Epithelial cell of proximal tubule (primary cell): ENCODE data around the gene E2F1. TPM values are rescaled to one million over a fixed set of nuclear protein-coding genes. Genes with fewer than 3 reads are reported as not detected.
"Not testable (repeated sequence)": the region's sequence is repeated elsewhere in the genome, so short reads cannot be mapped to it uniquely, and the experiment has no call there.

Experiments used
- DNase-seq: peaks from one replicate; pipeline ENCODE4 v3.0.0-alpha.2; 2011; ENCODE audit warnings: low read depth
- H3K4me3 ChIP-seq: 2 replicates; pipeline ENCODE4 v1.5.1; 2011; ENCODE audit warnings: low read depth, mild to moderate bottlenecking, low read length
- total RNA-seq: library from RNA; depleted of rRNA; stranded (reverse); fragments of >200 nt; gene quantifications from 2 replicates; pipeline ENCODE4 v1.2.3, GENCODE V29; 2015
- TF ChIP-seq, protein P1 (sequence below): conservative IDR thresholded peaks from 2 replicates; pipeline ENCODE4 v1.5.1; 2012; ENCODE audit warnings: low read depth, mild to moderate bottlenecking, low read length

The E2F1 gene
- total RNA-seq, 1 donor from 2014 or later = 17.1 TPM

DNA sequence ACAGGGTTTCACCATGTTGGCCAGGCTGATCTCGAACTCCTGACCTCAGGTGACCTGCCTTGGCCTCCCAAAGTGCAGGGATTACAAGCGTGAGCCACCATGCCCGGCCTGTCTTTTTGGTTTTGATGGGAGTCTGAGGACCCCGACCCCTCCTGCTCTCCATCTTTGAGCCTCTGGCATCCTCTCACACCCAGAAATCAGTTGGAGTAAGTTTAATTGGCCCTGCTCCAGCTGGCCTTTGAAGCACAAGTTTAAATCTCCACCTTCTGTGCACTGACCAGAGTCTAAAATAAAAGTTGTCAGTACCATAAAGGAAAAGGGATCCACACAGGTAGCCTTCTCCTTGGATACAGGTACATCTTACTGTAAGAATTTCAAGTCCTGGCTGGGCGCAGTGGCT is 40.0 kb downstream of the E2F1 start:
- no peak for DNase-seq
- TF ChIP-seq, protein P1, sequence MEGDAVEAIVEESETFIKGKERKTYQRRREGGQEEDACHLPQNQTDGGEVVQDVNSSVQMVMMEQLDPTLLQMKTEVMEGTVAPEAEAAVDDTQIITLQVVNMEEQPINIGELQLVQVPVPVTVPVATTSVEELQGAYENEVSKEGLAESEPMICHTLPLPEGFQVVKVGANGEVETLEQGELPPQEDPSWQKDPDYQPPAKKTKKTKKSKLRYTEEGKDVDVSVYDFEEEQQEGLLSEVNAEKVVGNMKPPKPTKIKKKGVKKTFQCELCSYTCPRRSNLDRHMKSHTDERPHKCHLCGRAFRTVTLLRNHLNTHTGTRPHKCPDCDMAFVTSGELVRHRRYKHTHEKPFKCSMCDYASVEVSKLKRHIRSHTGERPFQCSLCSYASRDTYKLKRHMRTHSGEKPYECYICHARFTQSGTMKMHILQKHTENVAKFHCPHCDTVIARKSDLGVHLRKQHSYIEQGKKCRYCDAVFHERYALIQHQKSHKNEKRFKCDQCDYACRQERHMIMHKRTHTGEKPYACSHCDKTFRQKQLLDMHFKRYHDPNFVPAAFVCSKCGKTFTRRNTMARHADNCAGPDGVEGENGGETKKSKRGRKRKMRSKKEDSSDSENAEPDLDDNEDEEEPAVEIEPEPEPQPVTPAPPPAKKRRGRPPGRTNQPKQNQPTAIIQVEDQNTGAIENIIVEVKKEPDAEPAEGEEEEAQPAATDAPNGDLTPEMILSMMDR = no peak
- H3K4me3 ChIP-seq = no peak overlapping the region

- no peak for DNase-seq
- TF ChIP-seq, protein P1 = no peak
Measured at GRCh38 chr20:33645396-33645795, 40.8 kb downstream of the E2F1 start.

DNA sequence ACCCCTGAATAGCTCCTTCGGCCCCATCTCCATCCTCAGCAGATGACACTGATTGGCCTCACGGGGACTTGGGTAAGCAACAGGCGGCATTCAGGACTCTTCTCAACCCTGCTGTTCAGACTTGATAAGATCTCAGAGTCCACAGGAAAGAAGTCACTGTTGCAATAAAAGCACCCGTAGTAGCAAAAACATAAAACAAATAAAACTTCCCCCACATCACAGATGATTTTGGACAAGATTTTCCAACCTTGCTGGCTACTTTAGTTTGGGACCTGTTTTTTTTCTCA is 41.2 kb downstream of the E2F1 start:
- TF ChIP-seq, protein P1 = no peak
- no peak for DNase-seq
- H3K4me3 ChIP-seq = no peak overlapping the region

More at GRCh38 chr20:33645396-33645795, 40.8 kb downstream of the E2F1 start:
- no peak overlapping the region for H3K4me3 ChIP-seq

DNA sequence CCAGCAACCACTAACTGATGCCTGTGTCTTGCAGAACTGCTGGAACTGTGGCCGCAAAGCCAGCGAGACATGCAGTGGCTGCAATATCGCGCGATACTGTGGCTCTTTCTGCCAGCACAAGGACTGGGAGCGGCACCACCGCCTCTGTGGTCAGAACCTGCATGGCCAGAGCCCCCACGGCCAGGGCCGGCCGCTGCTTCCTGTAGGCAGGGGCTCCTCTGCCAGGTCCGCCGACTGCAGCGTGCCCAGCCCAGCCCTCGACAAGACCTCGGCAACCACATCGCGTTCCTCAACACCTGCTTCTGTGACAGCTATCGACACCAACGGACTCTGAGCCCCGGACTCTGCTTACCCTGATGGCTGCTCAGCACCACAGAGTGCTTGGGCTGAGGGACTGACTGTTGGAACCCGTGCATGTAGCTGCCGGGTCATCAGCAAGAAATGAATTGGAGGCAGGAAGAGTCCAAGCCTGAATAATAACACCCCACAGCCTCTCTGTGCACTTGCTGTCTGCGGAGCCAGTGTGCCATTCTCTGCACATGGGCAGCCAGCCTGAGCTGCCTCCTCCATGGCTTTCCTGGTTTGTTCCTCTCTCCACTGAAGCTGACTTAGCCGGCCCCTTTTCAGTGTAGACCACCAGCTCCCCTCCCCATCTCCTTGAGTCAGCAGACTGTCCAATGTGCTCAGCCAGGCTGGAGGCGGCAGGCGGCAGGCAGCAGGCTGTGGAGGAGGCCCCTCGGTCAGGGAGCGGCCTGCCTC is 41.7 kb downstream of the E2F1 start:
- H3K4me3 ChIP-seq = no peak overlapping the region
- TF ChIP-seq, protein P1 = no peak
- DNase-seq = no peak

DNA sequence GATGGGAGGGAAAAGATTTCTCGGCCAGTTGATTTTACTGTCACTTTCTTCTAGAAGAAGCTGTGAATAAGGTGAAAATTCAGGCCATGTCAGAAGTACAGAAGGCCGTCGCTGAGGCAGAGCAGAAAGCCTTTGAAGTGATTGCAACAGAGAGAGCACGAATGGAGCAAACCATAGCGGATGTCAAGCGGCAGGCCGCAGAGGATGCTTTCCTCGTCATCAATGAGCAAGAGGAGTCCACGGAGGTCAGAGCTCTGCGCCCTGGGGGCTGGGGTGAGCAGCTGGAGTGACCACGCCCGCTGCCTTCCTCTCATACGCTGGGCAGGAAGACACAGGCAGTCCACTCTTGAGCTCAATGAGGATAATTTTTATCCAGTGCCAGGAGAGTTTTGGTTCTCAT is 45.9 kb downstream of the E2F1 start:
- DNase-seq = no peak
- no peak overlapping the region for H3K4me3 ChIP-seq
- TF ChIP-seq, protein P1 = no peak

DNA sequence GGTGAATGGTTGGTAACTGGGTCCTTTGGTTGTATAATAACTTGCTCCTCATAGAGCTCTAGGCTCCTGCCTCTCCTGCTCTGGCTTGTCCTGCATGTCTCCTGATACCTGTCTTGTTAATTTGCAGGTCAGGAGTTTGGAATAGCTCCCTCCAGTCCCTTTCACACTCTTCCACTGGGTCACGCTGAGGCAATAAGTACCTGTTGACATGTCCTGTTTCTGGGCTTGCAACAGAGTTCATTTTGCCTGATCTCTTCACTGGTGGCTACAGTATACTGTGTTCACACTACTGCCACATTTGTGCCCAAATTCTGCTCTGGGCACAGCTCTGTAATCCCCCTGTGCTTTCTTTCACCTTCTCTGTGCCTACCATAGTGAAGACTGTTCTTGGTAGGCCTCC is 49.4 kb downstream of the E2F1 start:
- DNase-seq = no peak
- no peak overlapping the region for H3K4me3 ChIP-seq
- TF ChIP-seq, protein P1 = no peak

DNA sequence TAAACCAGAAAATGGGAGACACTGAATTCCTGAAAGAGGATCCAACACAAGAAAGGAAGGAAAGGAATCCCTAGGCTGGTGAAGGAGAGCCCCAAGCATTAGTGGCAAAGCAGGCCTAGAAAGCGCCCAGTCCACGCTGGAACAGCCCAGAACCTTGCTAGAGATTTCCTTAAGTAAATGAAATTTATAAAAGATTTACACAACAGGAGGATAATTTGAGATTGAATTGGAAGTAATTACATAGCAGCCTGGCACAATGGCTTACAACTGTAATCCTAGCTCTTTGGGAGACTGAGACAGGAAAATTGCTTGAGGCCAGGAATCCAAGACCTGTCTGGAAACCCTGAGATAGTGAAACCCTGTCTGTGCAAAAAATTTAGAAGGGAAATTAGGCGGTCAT is 50.8 kb downstream of the E2F1 start:
- no peak for DNase-seq
- no peak overlapping the region for H3K4me3 ChIP-seq
- TF ChIP-seq, protein P1 = no peak

DNA sequence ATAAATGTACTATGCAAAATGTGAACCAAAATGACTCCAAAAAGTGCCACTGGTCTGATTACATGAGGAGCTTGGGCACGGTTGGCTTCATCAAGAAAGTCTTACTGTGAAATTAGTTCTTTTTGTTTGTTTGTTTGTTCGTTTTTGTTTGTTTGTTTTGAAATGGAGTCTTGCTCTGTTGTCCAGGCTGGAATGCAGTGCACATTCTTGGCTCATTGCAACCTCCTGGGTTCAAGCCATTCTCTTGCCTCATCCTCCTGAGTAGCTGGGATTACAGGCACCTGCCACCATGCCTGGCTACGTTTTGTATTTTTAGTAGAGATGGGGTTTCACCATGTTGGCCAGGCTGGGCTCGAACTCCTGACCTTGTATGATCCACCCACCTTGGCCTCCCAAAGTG is 54.3 kb downstream of the E2F1 start:
- not testable (repeated sequence) for DNase-seq, H3K4me3 ChIP-seq
